Adrenal gland (tissue), 5 donors: ENCODE results near the gene FSD1.

ENCODE experiments used
- POLR2A ChIP-seq, 2 donors: fragments of 450-650 bp; IDR thresholded peaks; one replicate each; pipeline ENCODE4 v1.6.1; 2017; ENCODE audit warnings: antibody characterized with exemption in 2 of 2, mild to moderate bottlenecking in 2 of 2, moderate library complexity in 1 of 2
- TF ChIP-seq, protein P1 (sequence below), 6 experiments: fragments of 450-650 bp in 4 of 6; fragments of 200-600 bp in 2 of 6; sonication (generic) in 1 of 6; IDR thresholded peaks; 1 replicate in 5 of 6; 2 replicates in 1 of 6; pipeline versions ENCODE4 v1.5.1 to v1.8.0; 2016 to 2021; ENCODE audit warnings: antibody characterized with exemption in 6 of 6, mild to moderate bottlenecking in 2 of 6, moderate library complexity in 1 of 6
- donor health status: DM: no; HTN: no; CAD: no.

- no peak for TF ChIP-seq POLR2A (IDR thresholded peaks at IDR 0.05)
- TF ChIP-seq, protein P1, sequence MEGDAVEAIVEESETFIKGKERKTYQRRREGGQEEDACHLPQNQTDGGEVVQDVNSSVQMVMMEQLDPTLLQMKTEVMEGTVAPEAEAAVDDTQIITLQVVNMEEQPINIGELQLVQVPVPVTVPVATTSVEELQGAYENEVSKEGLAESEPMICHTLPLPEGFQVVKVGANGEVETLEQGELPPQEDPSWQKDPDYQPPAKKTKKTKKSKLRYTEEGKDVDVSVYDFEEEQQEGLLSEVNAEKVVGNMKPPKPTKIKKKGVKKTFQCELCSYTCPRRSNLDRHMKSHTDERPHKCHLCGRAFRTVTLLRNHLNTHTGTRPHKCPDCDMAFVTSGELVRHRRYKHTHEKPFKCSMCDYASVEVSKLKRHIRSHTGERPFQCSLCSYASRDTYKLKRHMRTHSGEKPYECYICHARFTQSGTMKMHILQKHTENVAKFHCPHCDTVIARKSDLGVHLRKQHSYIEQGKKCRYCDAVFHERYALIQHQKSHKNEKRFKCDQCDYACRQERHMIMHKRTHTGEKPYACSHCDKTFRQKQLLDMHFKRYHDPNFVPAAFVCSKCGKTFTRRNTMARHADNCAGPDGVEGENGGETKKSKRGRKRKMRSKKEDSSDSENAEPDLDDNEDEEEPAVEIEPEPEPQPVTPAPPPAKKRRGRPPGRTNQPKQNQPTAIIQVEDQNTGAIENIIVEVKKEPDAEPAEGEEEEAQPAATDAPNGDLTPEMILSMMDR (IDR thresholded peaks at IDR 0.05) = no peak
These were observed 30.7 kb downstream of the FSD1 start for GRCh38 chr19:4334929-4335570.
